ENCODE measurements around the gene CHAT.

CHAT gene

GRCh38 chr10:49654036-49654693 lies 40.3 kb downstream of the CHAT start:
- Histone ChIP-seq H3K9me3 (ENCODE audit: control insufficient read depth, insufficient read depth, low read depth, low read length) (no peaks in the 10 kb centered on the region), H3K27ac (ENCODE audit: extremely low read depth, low read depth, low read length) (no peak overlapping the region), H3K4me3 (ENCODE audit: low read depth, low read length) (no peak overlapping the region), H3K36me3 (ENCODE audit: control insufficient read depth in 2 of 2, insufficient read depth in 1 of 2, low read length in 2 of 2) (no peaks in the 10 kb centered on the region), H3K4me1 (ENCODE audit: control insufficient read depth, insufficient read depth, low read length) (no peaks in the 10 kb centered on the region)
- no peak for TF ChIP-seq ZNF426 (tag by site-specific recombination; IDR thresholded peaks at IDR 0.05)
- TF ChIP-seq ZNF843 (tag by site-specific recombination; IDR thresholded peaks at IDR 0.05), result no peak
- ChIA-PET CTCF (no interaction called here), POLR2A (no interaction called here)

- no peak overlapping the region for H3K4me3 ChIP-seq (ENCODE audit: low read depth, low read length)
- no peak overlapping the region for H3K27ac ChIP-seq (ENCODE audit: extremely low read depth, low read depth, low read length)
- no peaks in the 10 kb centered on the region for H3K9me3 ChIP-seq (ENCODE audit: control insufficient read depth, insufficient read depth, low read depth, low read length)
- TF ChIP-seq, protein P1, sequence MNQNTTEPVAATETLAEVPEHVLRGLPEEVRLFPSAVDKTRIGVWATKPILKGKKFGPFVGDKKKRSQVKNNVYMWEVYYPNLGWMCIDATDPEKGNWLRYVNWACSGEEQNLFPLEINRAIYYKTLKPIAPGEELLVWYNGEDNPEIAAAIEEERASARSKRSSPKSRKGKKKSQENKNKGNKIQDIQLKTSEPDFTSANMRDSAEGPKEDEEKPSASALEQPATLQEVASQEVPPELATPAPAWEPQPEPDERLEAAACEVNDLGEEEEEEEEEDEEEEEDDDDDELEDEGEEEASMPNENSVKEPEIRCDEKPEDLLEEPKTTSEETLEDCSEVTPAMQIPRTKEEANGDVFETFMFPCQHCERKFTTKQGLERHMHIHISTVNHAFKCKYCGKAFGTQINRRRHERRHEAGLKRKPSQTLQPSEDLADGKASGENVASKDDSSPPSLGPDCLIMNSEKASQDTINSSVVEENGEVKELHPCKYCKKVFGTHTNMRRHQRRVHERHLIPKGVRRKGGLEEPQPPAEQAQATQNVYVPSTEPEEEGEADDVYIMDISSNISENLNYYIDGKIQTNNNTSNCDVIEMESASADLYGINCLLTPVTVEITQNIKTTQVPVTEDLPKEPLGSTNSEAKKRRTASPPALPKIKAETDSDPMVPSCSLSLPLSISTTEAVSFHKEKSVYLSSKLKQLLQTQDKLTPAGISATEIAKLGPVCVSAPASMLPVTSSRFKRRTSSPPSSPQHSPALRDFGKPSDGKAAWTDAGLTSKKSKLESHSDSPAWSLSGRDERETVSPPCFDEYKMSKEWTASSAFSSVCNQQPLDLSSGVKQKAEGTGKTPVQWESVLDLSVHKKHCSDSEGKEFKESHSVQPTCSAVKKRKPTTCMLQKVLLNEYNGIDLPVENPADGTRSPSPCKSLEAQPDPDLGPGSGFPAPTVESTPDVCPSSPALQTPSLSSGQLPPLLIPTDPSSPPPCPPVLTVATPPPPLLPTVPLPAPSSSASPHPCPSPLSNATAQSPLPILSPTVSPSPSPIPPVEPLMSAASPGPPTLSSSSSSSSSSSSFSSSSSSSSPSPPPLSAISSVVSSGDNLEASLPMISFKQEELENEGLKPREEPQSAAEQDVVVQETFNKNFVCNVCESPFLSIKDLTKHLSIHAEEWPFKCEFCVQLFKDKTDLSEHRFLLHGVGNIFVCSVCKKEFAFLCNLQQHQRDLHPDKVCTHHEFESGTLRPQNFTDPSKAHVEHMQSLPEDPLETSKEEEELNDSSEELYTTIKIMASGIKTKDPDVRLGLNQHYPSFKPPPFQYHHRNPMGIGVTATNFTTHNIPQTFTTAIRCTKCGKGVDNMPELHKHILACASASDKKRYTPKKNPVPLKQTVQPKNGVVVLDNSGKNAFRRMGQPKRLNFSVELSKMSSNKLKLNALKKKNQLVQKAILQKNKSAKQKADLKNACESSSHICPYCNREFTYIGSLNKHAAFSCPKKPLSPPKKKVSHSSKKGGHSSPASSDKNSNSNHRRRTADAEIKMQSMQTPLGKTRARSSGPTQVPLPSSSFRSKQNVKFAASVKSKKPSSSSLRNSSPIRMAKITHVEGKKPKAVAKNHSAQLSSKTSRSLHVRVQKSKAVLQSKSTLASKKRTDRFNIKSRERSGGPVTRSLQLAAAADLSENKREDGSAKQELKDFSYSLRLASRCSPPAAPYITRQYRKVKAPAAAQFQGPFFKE (tag by site-specific recombination; IDR thresholded peaks at IDR 0.05; ENCODE audit: borderline replicate concordance), result no peak
- H3K36me3 ChIP-seq (ENCODE audit: control insufficient read depth in 2 of 2, insufficient read depth in 1 of 2, low read length in 2 of 2), result no peaks in the 10 kb centered on the region
- H3K4me1 ChIP-seq (ENCODE audit: control insufficient read depth, insufficient read depth, low read length), result no peaks in the 10 kb centered on the region
- POLR2A ChIA-PET, result no interaction called here
- CTCF ChIA-PET, result no interaction called here
These were observed 41.3 kb downstream of the CHAT start for GRCh38 chr10:49655099-49655498.

GRCh38 chr10:49656845-49657493 lies 43.1 kb downstream of the CHAT start:
- Histone ChIP-seq H3K9me3 (ENCODE audit: control insufficient read depth, insufficient read depth, low read depth, low read length) (no peaks in the 10 kb centered on the region), H3K4me3 (ENCODE audit: low read depth, low read length) (no peak overlapping the region), H3K4me1 (ENCODE audit: control insufficient read depth, insufficient read depth, low read length) (no peaks in the 10 kb centered on the region), H3K36me3 (ENCODE audit: control insufficient read depth in 2 of 2, insufficient read depth in 1 of 2, low read length in 2 of 2) (no peaks in the 10 kb centered on the region), H3K27ac (ENCODE audit: extremely low read depth, low read depth, low read length) (no peak overlapping the region)
- TF ChIP-seq ZBTB20 (tag by site-specific recombination; IDR thresholded peaks at IDR 0.05) (no peak), KLF7 (tag by site-specific recombination; IDR thresholded peaks at IDR 0.05; ENCODE audit: borderline replicate concordance) (no peak), MEIS1 (CRISPR knock-in tag; IDR thresholded peaks at IDR 0.05; ENCODE audit: borderline replicate concordance) (no peak), ZNF354C (tag by site-specific recombination; IDR thresholded peaks at IDR 0.05; ENCODE audit: borderline replicate concordance, low read depth) (no peak), ZNF16 (tag by site-specific recombination; IDR thresholded peaks at IDR 0.05; ENCODE audit: low read depth) (no peak), ZNF211 (tag by site-specific recombination; IDR thresholded peaks at IDR 0.05; ENCODE audit: low read depth) (no peak), ZBTB1 (tag by site-specific recombination; IDR thresholded peaks at IDR 0.05) (no peak)
- TF ChIP-seq, protein P2, sequence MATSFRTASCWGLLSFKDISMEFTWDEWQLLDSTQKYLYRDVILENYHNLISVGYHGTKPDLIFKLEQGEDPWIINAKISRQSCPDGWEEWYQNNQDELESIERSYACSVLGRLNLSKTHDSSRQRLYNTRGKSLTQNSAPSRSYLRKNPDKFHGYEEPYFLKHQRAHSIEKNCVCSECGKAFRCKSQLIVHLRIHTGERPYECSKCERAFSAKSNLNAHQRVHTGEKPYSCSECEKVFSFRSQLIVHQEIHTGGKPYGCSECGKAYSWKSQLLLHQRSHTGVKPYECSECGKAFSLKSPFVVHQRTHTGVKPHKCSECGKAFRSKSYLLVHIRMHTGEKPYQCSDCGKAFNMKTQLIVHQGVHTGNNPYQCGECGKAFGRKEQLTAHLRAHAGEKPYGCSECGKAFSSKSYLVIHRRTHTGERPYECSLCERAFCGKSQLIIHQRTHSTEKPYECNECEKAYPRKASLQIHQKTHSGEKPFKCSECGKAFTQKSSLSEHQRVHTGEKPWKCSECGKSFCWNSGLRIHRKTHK (tag by site-specific recombination; IDR thresholded peaks at IDR 0.05), result no peak
- POLR2A ChIA-PET, result no interaction called here
- CTCF ChIA-PET, result no interaction called here
